OCI-LY3 (cell line): ENCODE measurements around the gene TRIM60.

Source experiments
- EZH2phosphoT487 ChIP-seq: fragments of 200-600 bp; shearing (Covaris generic); IDR thresholded peaks from 2 replicates; pipeline ENCODE4 v1.6.1; 2018; ENCODE audit warnings: antibody characterized with exemption, mixed run types, low read depth
- TF ChIP-seq, protein P1 (sequence below): fragments of 200-600, 300-600 bp; sonication (generic); IDR thresholded peaks from 2 replicates; pipeline ENCODE4 v1.5.1; 2014; ENCODE audit warnings: antibody characterized with exemption, low read length, low read depth

DNA sequence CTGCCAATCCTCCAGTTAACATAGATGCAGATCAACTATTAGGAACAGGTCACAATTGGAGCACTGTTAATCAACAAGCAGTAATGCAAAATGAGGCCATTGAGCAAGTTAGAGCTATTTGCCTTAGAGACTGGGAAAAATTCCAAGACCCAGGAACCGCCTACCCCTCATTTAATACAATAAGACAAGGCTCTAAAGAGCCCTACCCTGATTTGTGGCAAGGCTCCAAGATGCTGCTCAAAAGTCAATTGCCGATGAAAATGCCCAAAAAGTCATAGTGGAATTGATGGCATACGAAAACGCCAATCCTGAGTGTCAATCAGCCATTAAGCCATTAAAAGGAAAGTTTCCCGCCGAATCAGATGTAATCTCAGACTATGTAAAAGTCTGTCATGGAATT, 33.9 kb upstream of the TRIM60 start:
- TF ChIP-seq, protein P1, sequence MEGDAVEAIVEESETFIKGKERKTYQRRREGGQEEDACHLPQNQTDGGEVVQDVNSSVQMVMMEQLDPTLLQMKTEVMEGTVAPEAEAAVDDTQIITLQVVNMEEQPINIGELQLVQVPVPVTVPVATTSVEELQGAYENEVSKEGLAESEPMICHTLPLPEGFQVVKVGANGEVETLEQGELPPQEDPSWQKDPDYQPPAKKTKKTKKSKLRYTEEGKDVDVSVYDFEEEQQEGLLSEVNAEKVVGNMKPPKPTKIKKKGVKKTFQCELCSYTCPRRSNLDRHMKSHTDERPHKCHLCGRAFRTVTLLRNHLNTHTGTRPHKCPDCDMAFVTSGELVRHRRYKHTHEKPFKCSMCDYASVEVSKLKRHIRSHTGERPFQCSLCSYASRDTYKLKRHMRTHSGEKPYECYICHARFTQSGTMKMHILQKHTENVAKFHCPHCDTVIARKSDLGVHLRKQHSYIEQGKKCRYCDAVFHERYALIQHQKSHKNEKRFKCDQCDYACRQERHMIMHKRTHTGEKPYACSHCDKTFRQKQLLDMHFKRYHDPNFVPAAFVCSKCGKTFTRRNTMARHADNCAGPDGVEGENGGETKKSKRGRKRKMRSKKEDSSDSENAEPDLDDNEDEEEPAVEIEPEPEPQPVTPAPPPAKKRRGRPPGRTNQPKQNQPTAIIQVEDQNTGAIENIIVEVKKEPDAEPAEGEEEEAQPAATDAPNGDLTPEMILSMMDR = no peak
- no peak for TF ChIP-seq EZH2phosphoT487
